ENCODE measurements around the gene LIN28A.
A peak's percentile ranks its signal among the peaks of the same experiment; 100 is the strongest.

Gene LIN28A

DNA sequence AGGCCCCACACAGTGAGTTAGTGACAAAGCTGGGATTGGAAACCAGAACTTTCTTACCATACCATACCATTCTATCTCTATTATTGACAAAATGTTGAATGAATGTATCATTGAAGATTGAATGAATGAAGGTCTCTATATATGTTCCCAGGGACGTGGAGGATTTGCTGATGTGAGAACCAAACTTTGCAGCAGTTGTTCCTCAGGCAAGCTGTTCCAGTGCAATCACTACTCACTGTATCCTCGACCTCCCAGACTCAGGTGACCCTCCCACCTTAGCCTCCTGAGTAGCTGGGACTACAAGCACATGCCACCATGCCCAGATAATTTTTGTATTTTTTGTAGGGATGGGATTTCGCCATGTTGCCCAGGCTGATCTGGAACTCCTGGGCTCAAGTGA lies 11.6 kb upstream of the LIN28A start:
- no peaks in the 10 kb centered on the region for H3K9me3 Mint-ChIP-seq
- H3K27me3 Mint-ChIP-seq: peaks cover 36 to 40% of the 10 kb centered on the region in 2 donors
- H3K27ac Mint-ChIP-seq: no peak overlapping the region
- ATAC-seq (replicated peaks) (no peak), DNase-seq (no peak)
- no peak overlapping the region for H3K4me3 Mint-ChIP-seq
- peaks cover 0 to 4% of the 10 kb centered on the region in 2 donors for H3K4me1 Mint-ChIP-seq (ENCODE audit: low read depth in 2 of 2)
- peaks cover 6% of the 10 kb centered on the region for H3K36me3 Mint-ChIP-seq (ENCODE audit: insufficient read depth)

DNA sequence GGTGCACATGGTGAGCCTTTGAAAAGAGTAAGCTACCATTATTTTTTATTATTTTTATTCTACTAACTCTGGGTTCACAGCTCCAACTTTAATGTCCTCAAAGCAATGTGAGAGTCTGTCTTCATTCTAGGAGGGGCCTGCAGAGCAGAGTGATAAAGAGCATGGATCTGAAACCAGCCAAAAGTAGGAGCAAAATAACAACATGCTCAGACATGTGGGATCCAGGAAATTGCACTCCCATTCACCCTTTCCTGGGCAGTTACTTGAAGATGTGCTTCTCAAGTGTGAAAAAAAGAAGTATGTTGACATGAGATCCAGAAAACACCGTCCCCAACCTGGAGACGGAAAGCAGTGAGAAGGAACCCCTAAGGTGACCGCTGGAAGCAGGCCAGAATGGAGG lies 8.7 kb upstream of the LIN28A start:
- H3K4me1 Mint-ChIP-seq (ENCODE audit: low read depth in 2 of 2): no peaks in the 10 kb centered on the region
- no peak for DNase-seq
- peaks cover 50 to 66% of the 10 kb centered on the region in 2 donors for H3K27me3 Mint-ChIP-seq
- ATAC-seq (replicated peaks): no peak
- no peak overlapping the region for H3K4me3 Mint-ChIP-seq
- no peak overlapping the region for H3K27ac Mint-ChIP-seq
- H3K36me3 Mint-ChIP-seq (ENCODE audit: insufficient read depth): no peaks in the 10 kb centered on the region
- H3K9me3 Mint-ChIP-seq: no peaks in the 10 kb centered on the region

DNA sequence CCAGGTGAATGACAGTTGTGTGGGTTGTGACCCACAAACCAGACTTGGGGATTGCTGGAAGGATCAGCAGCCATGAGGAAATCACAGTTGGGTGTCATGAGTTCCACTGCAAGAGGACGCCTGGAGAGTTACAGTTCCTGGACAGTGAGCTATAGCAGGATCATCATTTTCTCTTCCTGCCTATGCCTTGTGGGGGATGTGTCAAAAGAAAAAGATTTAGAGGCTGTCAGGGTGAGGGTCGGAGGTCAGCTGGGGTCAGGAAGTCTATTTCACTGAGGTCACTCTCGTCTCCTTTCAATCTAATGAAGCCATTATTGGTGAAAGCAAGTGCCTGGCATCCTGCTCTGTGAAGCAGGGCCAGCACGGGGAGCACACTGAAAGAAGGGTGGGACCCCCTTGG lies 7.0 kb upstream of the LIN28A start:
- no peak for ATAC-seq (replicated peaks)
- peaks cover 54 to 83% of the 10 kb centered on the region in 2 donors for H3K27me3 Mint-ChIP-seq
- H3K27ac Mint-ChIP-seq: no peak overlapping the region
- H3K36me3 Mint-ChIP-seq (ENCODE audit: insufficient read depth): peaks cover 3% of the 10 kb centered on the region
- H3K9me3 Mint-ChIP-seq: no peaks in the 10 kb centered on the region
- peaks cover 1 to 4% of the 10 kb centered on the region in 2 donors for H3K4me1 Mint-ChIP-seq (ENCODE audit: low read depth in 2 of 2)
- H3K4me3 Mint-ChIP-seq: no peak overlapping the region
- no peak for DNase-seq

DNA sequence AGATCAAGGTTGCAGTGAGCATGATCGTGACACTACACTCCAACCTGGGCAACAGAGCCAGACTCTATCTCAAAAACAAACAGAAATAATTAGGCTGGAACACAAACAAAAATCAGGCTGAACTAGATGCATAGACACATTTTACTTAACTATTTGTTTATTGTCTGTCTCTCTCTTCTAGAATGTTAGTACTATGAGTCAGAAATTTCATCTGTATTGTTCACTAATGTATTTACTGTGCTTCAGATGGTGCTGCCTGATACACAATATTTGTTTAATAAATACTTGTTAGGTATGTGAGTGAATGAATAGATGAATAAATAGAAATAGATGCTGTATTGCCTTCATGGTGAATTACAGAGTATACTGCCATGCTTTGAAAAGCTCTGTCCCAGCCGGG lies 6.0 kb upstream of the LIN28A start:
- ATAC-seq (replicated peaks): no peak
- H3K4me1 Mint-ChIP-seq (ENCODE audit: low read depth in 2 of 2): peaks cover 10% of the 10 kb centered on the region in 2 donors
- DNase-seq: no peak
- H3K36me3 Mint-ChIP-seq (ENCODE audit: insufficient read depth): peaks cover 4% of the 10 kb centered on the region
- H3K9me3 Mint-ChIP-seq: no peaks in the 10 kb centered on the region
- no peak overlapping the region for H3K4me3 Mint-ChIP-seq
- H3K27ac Mint-ChIP-seq: no peak overlapping the region
- H3K27me3 Mint-ChIP-seq: peaks cover 64 to 93% of the 10 kb centered on the region in 2 donors

DNA sequence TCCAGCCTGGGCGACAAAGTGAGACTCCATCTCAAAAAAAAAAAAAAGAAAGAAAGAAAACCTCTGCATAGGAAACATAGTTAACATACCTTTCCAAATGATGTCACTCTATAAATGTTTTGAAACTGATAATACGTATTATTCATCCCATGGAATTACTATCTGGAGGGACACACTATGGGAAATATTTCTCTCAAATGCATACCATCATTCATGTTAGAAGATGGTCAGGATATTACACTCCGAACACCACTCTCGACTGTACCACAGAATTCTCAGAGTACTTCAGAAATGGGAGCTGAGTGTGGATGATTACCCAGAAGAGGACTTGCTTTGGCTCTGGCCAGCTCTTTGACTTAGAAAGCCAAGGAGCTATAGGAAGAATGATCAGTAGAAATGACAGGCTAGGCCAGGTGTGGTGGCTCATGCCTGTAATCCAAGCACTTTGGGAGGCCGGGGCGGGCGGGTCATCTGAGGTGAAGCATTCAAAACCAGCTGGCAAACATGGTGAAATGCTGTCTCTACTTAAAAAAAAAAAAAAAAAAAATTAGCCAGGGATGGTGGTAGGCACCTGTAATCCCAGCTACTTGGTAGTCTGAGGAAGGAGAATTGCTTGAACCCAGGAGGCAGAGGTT lies 5.2 kb upstream of the LIN28A start:
- Mint-ChIP-seq H3K27ac (no peak overlapping the region), H3K4me3 (no peak overlapping the region), H3K9me3 (no peaks in the 10 kb centered on the region), H3K4me1 (ENCODE audit: low read depth in 2 of 2) (peaks cover 10 to 12% of the 10 kb centered on the region in 2 donors), H3K27me3 (peaks cover 62 to 93% of the 10 kb centered on the region in 2 donors), H3K36me3 (ENCODE audit: insufficient read depth) (peaks cover 4% of the 10 kb centered on the region)
- no peak for ATAC-seq (replicated peaks)
- no peak for DNase-seq

DNA sequence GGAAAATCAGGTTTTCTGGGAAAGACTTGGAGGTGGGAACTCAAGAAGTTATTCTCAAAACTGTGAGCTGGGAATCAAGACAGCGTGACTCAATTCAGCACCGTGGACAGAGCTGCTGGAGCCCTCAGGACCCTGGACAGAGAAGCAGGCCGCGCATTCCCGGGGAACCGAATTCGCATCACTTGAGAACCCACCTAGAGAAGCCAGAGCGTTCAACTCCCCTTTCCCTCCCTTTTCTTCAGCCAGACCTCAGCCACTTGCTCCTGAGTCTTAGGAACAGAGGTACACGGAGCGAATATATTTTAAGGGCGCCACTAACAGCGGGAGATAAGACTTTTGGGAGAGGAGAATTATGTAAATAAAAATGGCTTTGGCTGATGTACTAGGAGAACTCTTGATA lies 2.0 kb upstream of the LIN28A start:
- Mint-ChIP-seq H3K9me3 (no peaks in the 10 kb centered on the region), H3K4me1 (ENCODE audit: low read depth in 2 of 2) (peaks cover 16 to 20% of the 10 kb centered on the region in 2 donors), H3K36me3 (ENCODE audit: insufficient read depth) (peaks cover 4% of the 10 kb centered on the region), H3K27ac (no peak overlapping the region), H3K4me3 (peak overlapping the region; percentile 25 to 43), H3K27me3 (peaks cover 65 to 97% of the 10 kb centered on the region in 2 donors)
- ATAC-seq (replicated peaks) (peak; percentile 96), DNase-seq (peak; percentile 78 to 83 (median 80))

DNA sequence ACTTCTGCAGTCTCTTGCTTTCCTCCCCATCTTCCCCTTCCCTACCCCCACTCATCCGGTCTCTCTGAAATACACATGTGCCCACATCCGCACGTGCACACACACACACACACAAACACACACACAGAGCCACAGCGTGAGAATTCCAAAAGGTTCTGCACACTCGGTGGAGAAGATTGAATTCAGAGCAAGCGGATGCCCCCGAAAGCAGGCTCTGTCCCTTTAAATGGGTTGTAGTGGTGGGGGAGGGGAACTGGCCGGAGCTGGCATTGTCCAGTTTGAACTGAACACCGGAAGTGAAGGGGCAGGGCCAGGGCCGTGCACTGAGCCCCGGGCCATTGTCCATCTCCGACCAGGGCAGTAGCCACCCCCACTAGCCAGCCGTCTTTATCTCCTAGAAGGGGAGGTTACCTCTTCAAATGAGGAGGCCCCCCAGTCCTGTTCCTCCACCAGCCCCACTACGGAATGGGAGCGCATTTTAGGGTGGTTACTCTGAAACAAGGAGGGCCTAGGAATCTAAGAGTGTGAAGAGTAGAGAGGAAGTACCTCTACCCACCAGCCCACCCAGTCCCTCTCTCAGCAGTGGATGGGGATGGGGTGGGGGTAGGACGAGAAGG lies 1.3 kb upstream of the LIN28A start:
- Mint-ChIP-seq H3K4me3 (peak overlapping the region; percentile 25 to 43), H3K27ac (no peak overlapping the region), H3K36me3 (ENCODE audit: insufficient read depth) (peaks cover 4% of the 10 kb centered on the region), H3K27me3 (peaks cover 65 to 97% of the 10 kb centered on the region in 2 donors), H3K4me1 (ENCODE audit: low read depth in 2 of 2) (peaks cover 16 to 20% of the 10 kb centered on the region in 2 donors), H3K9me3 (no peaks in the 10 kb centered on the region)
- ATAC-seq (replicated peaks) (no peak), DNase-seq (no peak)

DNA sequence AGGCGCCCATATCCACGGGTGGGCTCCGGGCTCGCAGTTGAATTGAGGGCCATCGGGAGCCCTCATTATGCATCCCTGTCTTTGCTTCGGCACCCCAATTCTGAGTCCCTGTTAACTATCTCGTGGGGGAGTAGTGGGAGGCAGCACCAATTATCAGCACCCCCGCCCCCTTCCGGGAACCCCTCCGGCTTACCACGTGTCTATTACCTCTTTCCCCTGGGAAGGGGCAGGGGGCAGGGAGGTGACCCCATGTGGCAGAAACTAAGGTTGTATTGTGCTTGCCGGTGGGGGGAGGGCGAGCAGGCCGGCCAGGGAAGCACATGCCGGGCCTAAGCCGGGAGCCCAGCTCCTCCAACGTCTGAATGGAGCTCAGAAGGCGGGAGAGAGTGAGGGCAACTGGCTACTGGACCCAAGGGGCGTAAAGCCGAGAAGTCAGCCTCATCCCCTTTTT lies 1.0 kb downstream of the LIN28A start:
- Mint-ChIP-seq H3K27me3 (peaks cover 70 to 87% of the 10 kb centered on the region in 2 donors), H3K4me3 (no peak overlapping the region), H3K27ac (no peak overlapping the region), H3K4me1 (ENCODE audit: low read depth in 2 of 2) (peaks cover 16 to 20% of the 10 kb centered on the region in 2 donors), H3K9me3 (no peaks in the 10 kb centered on the region), H3K36me3 (ENCODE audit: insufficient read depth) (peaks cover 4% of the 10 kb centered on the region)
- ATAC-seq (replicated peaks) (no peak), DNase-seq (no peak)

DNA sequence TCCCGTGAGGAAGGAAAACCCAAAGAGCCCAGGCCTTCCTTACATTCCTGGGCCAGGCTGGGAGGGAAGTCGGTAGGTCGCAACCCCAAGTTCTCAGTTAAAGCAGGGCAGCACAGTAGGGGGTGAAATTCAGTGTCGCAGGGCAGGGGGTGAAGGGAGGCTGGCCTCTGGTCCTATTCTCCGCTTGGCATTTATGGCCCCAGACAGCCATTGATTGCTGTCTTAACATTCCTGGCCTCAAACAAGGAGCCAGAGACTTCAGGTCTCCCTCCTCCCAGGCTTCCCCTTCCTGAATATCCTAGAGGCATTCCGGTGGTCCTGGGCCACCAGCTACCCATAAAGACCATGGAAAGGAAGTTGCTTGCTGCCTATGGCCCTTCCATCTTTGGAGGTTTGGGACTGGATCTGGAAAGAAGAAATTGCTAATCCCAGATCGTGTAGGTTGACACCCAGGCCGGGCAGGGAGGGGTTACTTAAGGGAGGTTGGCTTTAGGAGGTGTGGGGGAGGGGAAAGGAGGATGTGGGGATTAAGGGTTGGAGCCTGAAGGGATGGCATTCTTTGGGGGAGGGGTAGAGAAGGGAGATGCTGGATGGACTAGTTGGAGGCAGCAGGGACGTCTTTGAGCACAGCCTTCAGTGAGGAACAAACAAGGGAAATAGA lies 1.7 kb downstream of the LIN28A start:
- DNase-seq: no peak
- Mint-ChIP-seq H3K4me3 (no peak overlapping the region), H3K36me3 (ENCODE audit: insufficient read depth) (peaks cover 4% of the 10 kb centered on the region), H3K27me3 (peaks cover 67 to 82% of the 10 kb centered on the region in 2 donors), H3K9me3 (no peaks in the 10 kb centered on the region), H3K27ac (no peak overlapping the region), H3K4me1 (ENCODE audit: low read depth in 2 of 2) (peaks cover 16 to 20% of the 10 kb centered on the region in 2 donors)
- no peak for ATAC-seq (replicated peaks)

DNA sequence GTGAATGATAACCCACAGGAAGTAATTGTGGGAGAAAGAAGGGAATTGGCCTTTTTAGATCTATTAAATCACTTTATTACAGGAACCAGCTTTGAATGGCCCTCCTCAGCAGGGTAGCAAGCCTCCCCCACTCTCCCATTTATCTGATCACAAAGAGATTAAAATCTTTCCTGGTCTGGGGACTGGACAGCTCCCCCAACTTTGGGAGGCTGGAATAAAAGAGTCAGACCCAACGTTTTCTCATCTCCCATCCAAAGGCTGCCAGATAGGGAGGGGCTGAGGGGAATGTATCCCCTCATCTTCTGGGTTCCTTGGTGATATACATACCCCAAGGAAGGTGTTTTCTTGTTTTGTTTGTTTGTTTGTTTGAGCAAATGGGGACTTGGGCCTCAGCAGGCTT lies 2.4 kb downstream of the LIN28A start:
- ATAC-seq (replicated peaks): no peak
- no peak for DNase-seq
- no peak overlapping the region for H3K4me3 Mint-ChIP-seq
- H3K9me3 Mint-ChIP-seq: no peaks in the 10 kb centered on the region
- H3K36me3 Mint-ChIP-seq (ENCODE audit: insufficient read depth): peaks cover 4% of the 10 kb centered on the region
- H3K27ac Mint-ChIP-seq: no peak overlapping the region
- H3K27me3 Mint-ChIP-seq: peaks cover 67 to 75% of the 10 kb centered on the region in 2 donors
- peaks cover 16 to 20% of the 10 kb centered on the region in 2 donors for H3K4me1 Mint-ChIP-seq (ENCODE audit: low read depth in 2 of 2)

DNA sequence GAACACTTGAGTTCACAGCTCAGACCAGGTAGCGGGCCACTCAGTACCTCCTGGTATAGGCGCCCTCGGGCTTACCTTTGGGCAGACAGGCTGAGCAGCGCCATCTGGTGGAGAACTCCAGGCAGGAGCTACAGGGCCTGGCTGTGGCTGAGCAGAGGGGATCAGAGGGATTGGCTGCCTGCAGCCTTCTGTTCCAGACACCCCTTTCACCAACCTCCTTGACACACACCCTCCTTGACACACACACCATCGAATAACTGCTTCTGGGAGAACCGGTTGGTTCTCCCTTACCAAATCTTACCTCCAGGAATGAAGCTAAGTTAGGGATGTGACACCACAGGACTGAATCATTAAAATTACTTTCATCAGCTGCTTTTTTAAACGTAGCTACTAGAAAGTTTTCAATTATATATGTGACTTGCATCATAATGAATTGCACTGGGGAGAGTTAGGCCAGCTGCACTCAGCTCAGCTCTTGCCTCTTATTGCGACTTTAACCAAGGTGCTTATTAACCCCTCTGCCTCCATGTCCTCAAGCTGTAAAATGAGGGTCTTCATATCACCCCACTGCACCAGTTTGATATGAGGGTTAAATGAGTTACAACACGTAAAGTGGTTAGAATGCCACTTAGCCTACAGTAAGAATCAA lies 6.6 kb downstream of the LIN28A start:
- Mint-ChIP-seq H3K27me3 (peaks cover 54 to 56% of the 10 kb centered on the region in 2 donors), H3K36me3 (ENCODE audit: insufficient read depth) (peaks cover 6% of the 10 kb centered on the region), H3K4me3 (no peak overlapping the region), H3K9me3 (no peaks in the 10 kb centered on the region), H3K27ac (no peak overlapping the region), H3K4me1 (ENCODE audit: low read depth in 2 of 2) (no peaks in the 10 kb centered on the region)
- peak; percentile 80 to 83 (median 83) for DNase-seq
- ATAC-seq (replicated peaks): peak; percentile 100

DNA sequence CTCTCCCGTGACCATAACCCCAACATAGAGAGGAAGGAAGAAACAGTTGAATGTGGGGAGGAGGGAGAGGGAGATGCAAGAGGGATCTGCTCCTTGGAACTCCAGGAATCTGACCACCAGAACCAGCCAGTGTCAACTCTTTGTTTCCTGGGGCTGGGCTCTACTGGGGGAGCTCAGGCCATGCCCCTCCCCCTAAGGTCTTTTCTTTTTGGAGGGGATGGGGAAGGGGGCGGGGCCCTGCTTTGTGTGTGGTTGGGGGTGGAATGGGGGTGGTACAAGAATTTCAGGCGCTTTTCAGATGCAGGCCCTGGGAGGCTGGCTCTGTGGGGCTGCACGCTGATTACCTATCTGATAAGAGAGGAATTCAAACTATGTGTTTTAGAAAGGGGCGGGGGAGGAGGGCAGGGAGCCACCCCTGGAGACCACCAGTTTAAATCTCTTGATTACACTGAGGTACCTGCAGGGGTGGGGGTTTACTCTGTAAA lies 8.3 kb downstream of the LIN28A start:
- H3K4me1 Mint-ChIP-seq (ENCODE audit: low read depth in 2 of 2): no peaks in the 10 kb centered on the region
- no peak for DNase-seq
- no peak overlapping the region for H3K4me3 Mint-ChIP-seq
- peaks cover 7% of the 10 kb centered on the region for H3K36me3 Mint-ChIP-seq (ENCODE audit: insufficient read depth)
- H3K9me3 Mint-ChIP-seq: no peaks in the 10 kb centered on the region
- peaks cover 43 to 48% of the 10 kb centered on the region in 2 donors for H3K27me3 Mint-ChIP-seq
- ATAC-seq (replicated peaks): no peak
- H3K27ac Mint-ChIP-seq: no peak overlapping the region

DNA sequence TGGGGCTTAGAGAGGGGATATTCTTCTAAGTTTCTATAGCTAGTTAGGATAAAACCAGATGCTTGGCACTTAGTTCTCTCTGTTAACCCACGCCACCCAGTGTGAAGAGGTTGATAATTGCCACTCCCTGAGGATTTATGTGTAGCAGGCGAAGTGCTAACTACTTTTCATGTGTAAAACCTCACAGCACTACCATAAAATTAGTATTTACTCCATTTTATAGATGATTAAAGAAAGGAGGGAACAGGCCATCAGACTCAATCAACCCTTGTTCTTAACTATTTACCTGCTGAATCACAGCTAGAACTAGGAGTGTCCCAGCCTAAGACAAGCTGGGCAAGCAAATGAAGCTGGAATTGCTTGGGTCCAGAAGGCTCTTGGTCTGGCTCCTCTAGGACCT lies 8.9 kb downstream of the LIN28A start:
- DNase-seq: no peak
- no peak overlapping the region for H3K27ac Mint-ChIP-seq
- H3K4me1 Mint-ChIP-seq (ENCODE audit: low read depth in 2 of 2): no peaks in the 10 kb centered on the region
- H3K36me3 Mint-ChIP-seq (ENCODE audit: insufficient read depth): peaks cover 7% of the 10 kb centered on the region
- H3K4me3 Mint-ChIP-seq: no peak overlapping the region
- no peak for ATAC-seq (replicated peaks)
- H3K27me3 Mint-ChIP-seq: peaks cover 37 to 42% of the 10 kb centered on the region in 2 donors
- no peaks in the 10 kb centered on the region for H3K9me3 Mint-ChIP-seq
